Natural killer cell (primary cell): ENCODE measurements around the gene OBSCN. TPM values are rescaled to one million over a fixed set of nuclear protein-coding genes. Genes with fewer than 3 reads are reported as not detected.

Experiments
- ATAC-seq, 3 donors: fragments of 150-1000 bp in 2 of 3; fragments of 200-7000 bp in 1 of 3; cut with Tn5 transposase; 1 replicate in 1 of 3; 2 replicates in 2 of 3; pipeline ENCODE4 v1.10.0; 2021; ENCODE audit warnings: mild to moderate bottlenecking in 2 of 3, moderate library complexity in 2 of 3
- DNase-seq, 2 donors: peaks; one replicate each; pipeline versions ENCODE4 v3.0.0 to v3.0.0-alpha.2; 2013 to 2021; ENCODE audit warnings: mixed read lengths in 1 of 2
- H3K27ac ChIP-seq: one replicate; pipeline ENCODE4 v1.5.1; 2013; ENCODE audit warnings: mild to moderate bottlenecking, low read length
- H3K27me3 ChIP-seq: one replicate; pipeline ENCODE4 v1.6.1; 2013; ENCODE audit warnings: low read length; ENCODE audit not compliant: control insufficient read depth, insufficient read depth
- H3K36me3 ChIP-seq: one replicate; pipeline ENCODE4 v1.6.1; 2013; ENCODE audit warnings: low read length; ENCODE audit not compliant: control insufficient read depth, insufficient read depth
- H3K4me1 ChIP-seq: one replicate; pipeline ENCODE4 v1.6.1; 2013; ENCODE audit warnings: low read length; ENCODE audit not compliant: control insufficient read depth, insufficient read depth
- H3K4me3 ChIP-seq: one replicate; pipeline ENCODE4 v1.5.1; 2013; ENCODE audit warnings: low read length
- H3K9me3 ChIP-seq: one replicate; pipeline ENCODE4 v1.6.1; 2013; ENCODE audit warnings: low read length; ENCODE audit not compliant: control insufficient read depth, insufficient read depth
- H3K27ac Mint-ChIP-seq, 2 donors: one replicate each; pipeline ENCODE4 v1.8.0; 2022; ENCODE audit warnings: mild to moderate bottlenecking in 2 of 2, mixed read lengths in 2 of 2, moderate library complexity in 1 of 2
- H3K27me3 Mint-ChIP-seq, 2 donors: one replicate each; pipeline ENCODE4 v1.8.0; 2022; ENCODE audit warnings: low read depth in 2 of 2, mixed read lengths in 2 of 2
- H3K36me3 Mint-ChIP-seq: one replicate; pipeline ENCODE4 v1.8.0; 2022; ENCODE audit warnings: mixed read lengths
- H3K4me1 Mint-ChIP-seq, 2 donors: one replicate each; pipeline ENCODE4 v1.8.0; 2022; ENCODE audit warnings: mixed read lengths in 2 of 2
- H3K4me3 Mint-ChIP-seq: one replicate; pipeline ENCODE4 v1.8.0; 2022; ENCODE audit warnings: mild to moderate bottlenecking, moderate library complexity, mixed read lengths
- H3K9me3 Mint-ChIP-seq, 2 donors: one replicate each; pipeline ENCODE4 v1.8.0; 2022; ENCODE audit warnings: mixed read lengths in 2 of 2
- WGBS: methylation state at CpG from one replicate; pipeline ENCODE4 v1.1.7; 2013; ENCODE audit warnings: missing lambda C conversion rate; ENCODE audit not compliant: insufficient coverage; 5-methylcytosine and 5-hydroxymethylcytosine counted together
- intact Hi-C: fragments of 100-400 bp; cut with micrococcal nuclease; formaldehyde crosslinking; loops from one replicate; pipeline ENCODE4 v1.14.2; 2022
- total RNA-seq, 4 donors: library from RNA; stranded (reverse); fragments of 120-200 nt in 1 of 4; gene quantifications; one replicate each; pipeline versions ENCODE4 v1.2.3 to v1.2.4, GENCODE V29; 2013 to 2022
- TF ChIP-seq, protein P1 (sequence below): fragments of 200-600 bp; IDR thresholded peaks from one replicate; pipeline ENCODE4 v1.8.0; 2022; ENCODE audit warnings: antibody characterized with exemption

OBSCN gene
- total RNA-seq, 3 donors from 2014 or later (not counting 1 experiment from before 2014, with no cell fraction given) = 9.6 to 30.0 (median 14.3) TPM

DNA sequence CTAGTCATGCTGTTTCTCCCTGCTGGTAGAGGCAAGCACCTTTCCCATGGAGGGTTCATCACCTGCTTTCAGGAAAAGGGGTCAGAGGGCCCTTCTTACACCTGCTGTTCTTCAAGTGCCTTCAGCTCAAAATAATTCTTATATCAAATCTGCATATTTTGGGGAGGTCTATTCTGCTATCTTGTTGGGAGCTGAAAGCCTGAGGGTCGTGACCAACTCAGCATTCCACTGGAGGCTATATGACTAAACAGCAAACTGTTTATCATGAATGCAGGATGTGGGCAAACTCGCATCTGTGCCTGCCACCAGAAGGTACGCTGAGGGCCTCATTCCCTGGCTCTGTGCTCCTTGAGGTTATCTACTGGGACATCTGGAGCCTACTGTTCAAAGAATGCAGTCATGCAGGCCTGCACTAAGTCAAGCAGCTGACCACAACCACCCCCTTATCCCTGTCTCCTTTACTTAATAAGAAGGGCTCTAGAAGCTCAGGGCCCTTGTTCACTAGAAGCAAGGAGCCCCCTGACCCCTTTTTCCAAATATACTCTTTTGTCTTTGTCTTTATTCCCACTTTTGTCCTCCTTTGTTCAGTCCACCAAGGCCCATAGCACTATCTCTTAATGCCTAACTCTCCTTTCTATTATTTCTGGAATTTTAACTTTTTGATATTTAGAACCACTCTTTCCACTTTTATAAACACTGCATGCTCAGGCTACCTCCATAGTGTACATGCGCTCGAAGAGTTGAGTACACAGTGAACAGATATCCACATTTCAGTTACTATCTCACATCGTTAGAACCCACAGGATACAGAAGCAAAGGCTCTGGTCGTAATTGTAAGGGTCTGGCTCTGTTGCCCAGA is 213.4 kb downstream of the OBSCN start:
- peaks cover 8% of the 10 kb centered on the region for H3K4me1 ChIP-seq
- no peak overlapping the region for H3K27ac ChIP-seq
- no peaks in the 10 kb centered on the region for H3K36me3 ChIP-seq
- no peak overlapping the region for H3K4me3 Mint-ChIP-seq
- TF ChIP-seq, protein P1, sequence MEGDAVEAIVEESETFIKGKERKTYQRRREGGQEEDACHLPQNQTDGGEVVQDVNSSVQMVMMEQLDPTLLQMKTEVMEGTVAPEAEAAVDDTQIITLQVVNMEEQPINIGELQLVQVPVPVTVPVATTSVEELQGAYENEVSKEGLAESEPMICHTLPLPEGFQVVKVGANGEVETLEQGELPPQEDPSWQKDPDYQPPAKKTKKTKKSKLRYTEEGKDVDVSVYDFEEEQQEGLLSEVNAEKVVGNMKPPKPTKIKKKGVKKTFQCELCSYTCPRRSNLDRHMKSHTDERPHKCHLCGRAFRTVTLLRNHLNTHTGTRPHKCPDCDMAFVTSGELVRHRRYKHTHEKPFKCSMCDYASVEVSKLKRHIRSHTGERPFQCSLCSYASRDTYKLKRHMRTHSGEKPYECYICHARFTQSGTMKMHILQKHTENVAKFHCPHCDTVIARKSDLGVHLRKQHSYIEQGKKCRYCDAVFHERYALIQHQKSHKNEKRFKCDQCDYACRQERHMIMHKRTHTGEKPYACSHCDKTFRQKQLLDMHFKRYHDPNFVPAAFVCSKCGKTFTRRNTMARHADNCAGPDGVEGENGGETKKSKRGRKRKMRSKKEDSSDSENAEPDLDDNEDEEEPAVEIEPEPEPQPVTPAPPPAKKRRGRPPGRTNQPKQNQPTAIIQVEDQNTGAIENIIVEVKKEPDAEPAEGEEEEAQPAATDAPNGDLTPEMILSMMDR = no peak
- H3K27me3 ChIP-seq = no peaks in the 10 kb centered on the region
- H3K36me3 Mint-ChIP-seq = no peaks in the 10 kb centered on the region
- no peak overlapping the region for H3K27ac Mint-ChIP-seq
- no peaks in the 10 kb centered on the region for H3K27me3 Mint-ChIP-seq
- H3K9me3 ChIP-seq = no peaks in the 10 kb centered on the region
- H3K4me1 Mint-ChIP-seq = peaks cover 5 to 18% of the 10 kb centered on the region in 2 donors
- ATAC-seq (no peak), DNase-seq (no peak)
- 86% methylated on average over 7 of the region's 7 CpGs for WGBS
- H3K4me3 ChIP-seq = no peak overlapping the region
- H3K9me3 Mint-ChIP-seq = no peaks in the 10 kb centered on the region
- intact Hi-C loops = no loop called here

DNA sequence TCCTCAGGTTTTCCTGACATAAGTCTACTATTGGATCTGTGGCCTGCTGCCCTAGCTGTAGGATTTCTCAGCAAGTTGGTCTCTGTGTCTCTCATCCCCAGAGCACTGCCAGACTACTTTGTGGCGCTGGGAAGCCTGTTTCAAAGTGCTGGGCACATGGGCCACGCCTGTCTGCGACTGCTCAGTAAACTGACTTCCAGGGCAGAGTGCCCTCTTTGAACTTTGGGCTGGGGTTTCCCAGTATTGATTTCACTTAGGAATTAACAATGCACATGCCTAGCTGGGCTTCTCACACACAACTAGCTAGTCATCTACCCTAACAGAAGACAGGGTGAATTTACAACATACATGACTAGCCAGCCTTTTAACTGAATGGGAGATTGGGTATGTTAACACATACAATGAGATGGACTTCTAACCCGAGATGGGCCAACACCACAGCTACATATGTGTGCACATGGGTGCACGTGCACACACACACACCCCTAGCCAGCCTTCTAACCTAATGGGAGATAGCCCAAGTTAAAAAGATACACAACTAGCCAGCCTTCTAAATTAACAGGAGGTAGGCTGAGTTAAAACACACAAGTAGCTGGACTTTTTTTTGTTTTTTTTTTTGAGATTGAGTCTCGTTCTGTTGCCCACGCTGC is 215.7 kb downstream of the OBSCN start:
- WGBS = 90% methylated on average over 7 of the region's 7 CpGs
- H3K4me1 Mint-ChIP-seq = no peaks in the 10 kb centered on the region
- no peaks in the 10 kb centered on the region for H3K27me3 Mint-ChIP-seq
- no peak for DNase-seq
- no peaks in the 10 kb centered on the region for H3K9me3 ChIP-seq
- H3K27me3 ChIP-seq = no peaks in the 10 kb centered on the region
- no peaks in the 10 kb centered on the region for H3K4me1 ChIP-seq
- TF ChIP-seq, protein P1 = no peak
- H3K36me3 ChIP-seq = no peaks in the 10 kb centered on the region
- H3K27ac Mint-ChIP-seq = no peak overlapping the region
- H3K27ac ChIP-seq = no peak overlapping the region
- ATAC-seq = no peak
- H3K9me3 Mint-ChIP-seq = no peaks in the 10 kb centered on the region
- H3K4me3 Mint-ChIP-seq = no peak overlapping the region
- H3K4me3 ChIP-seq = no peak overlapping the region
- intact Hi-C loops = no loop called here
- H3K36me3 Mint-ChIP-seq = no peaks in the 10 kb centered on the region

DNA sequence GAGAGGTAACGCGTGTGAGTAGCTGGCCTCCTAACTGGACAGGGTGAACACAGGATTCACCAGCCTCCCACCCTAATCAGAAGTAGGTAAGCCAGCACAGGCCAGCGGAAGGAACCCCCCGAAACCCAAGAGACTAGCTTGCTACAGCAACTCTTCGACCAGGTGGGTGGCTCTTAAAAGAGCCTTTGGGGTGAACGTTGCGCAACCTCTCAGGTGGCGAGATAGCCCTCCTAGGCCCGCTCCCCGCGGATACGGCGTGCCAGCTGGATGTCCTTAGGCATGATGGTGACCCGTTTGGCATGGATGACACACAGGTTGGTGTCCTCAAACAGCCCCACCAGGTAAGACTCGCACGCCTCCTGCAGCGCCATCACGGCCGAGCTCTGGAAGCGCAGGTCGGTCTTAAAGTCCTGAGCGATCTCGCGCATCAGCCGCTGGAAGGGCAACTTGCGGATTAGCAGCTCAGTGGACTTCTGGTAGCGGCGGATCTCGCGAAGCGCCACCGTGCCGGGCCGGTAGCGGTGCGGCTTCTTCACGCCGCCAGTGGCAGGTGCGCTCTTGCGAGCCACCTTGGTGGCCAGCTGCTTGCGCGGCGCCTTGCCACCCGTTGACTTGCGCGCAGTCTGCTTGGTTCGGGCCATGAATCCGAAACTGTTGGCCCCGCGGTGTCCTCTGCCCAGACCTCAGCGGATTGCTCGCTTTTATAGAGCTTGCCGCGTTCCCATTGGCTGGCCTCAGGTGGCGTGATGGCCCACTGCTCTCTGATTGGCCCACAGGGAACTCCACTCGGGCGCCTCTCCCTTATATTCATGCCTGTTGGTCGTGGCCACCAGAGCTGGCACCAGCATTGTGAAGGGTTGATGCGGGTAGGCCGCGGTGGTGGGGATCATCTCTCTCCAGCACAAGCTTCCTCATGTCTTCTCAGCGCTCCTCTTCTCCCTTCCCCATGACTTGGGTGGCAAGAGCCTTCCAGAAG is 217.1 kb downstream of the OBSCN start:
- no peak overlapping the region for H3K27ac ChIP-seq
- no peak overlapping the region for H3K4me3 Mint-ChIP-seq
- TF ChIP-seq, protein P1 = no peak

More for the DNA sequence above, 217.1 kb downstream of the OBSCN start:
- no peaks in the 10 kb centered on the region for H3K4me1 ChIP-seq
- no peaks in the 10 kb centered on the region for H3K9me3 Mint-ChIP-seq
- no peaks in the 10 kb centered on the region for H3K36me3 Mint-ChIP-seq
- no peaks in the 10 kb centered on the region for H3K9me3 ChIP-seq
- H3K27me3 ChIP-seq = no peaks in the 10 kb centered on the region
- no peak overlapping the region for H3K4me3 ChIP-seq
- H3K27me3 Mint-ChIP-seq = no peaks in the 10 kb centered on the region
- intact Hi-C loops = no loop called here
- no peaks in the 10 kb centered on the region for H3K36me3 ChIP-seq
- no peak overlapping the region for H3K27ac Mint-ChIP-seq
- ATAC-seq = no peak
- 98% methylated on average over 62 of the region's 62 CpGs for WGBS
- no peaks in the 10 kb centered on the region for H3K4me1 Mint-ChIP-seq
- DNase-seq = no peak
